Measurements from ENCODE around the gene OR2L8.

GRCh38 chr1:247914941-247915662, 33.6 kb upstream of the OR2L8 start:
- TF ChIP-seq CTCF (IDR thresholded peaks at IDR 0.05) (no peak), POLR2AphosphoS5 (IDR thresholded peaks at IDR 0.05; ENCODE audit: low read depth, low read length) (no peak)
